CD14-positive monocyte (primary cell): ENCODE measurements around the gene CSRNP3. TPM values are rescaled to one million over a fixed set of nuclear protein-coding genes. Genes with fewer than 3 reads are reported as not detected.

ENCODE experiments used
- DNase-seq, 3 donors: peaks; one replicate each; pipeline ENCODE4 v3.0.0-alpha.2; 2011 to 2022
- H2AFZ ChIP-seq: 2 replicates; pipeline ENCODE4 v1.6.0; 2012; ENCODE audit warnings: mild to moderate bottlenecking, low read depth, low read length, inconsistent platforms; ENCODE audit not compliant: insufficient read depth, poor library complexity, severe bottlenecking
- H3K27ac ChIP-seq, 2 donors: 1 replicate in 1 of 2; 2 replicates in 1 of 2; pipeline ENCODE4 v1.5.1; 2012 to 2013; ENCODE audit warnings: low read length in 2 of 2, control low read depth in 1 of 2, inconsistent platforms in 1 of 2, low read depth in 1 of 2, mild to moderate bottlenecking in 1 of 2
- H3K27me3 ChIP-seq, 2 donors: one replicate each; pipeline versions ENCODE4 v1.6.0 to v1.6.1; 2011 to 2013; ENCODE audit warnings: low read length in 2 of 2; ENCODE audit not compliant: control insufficient read depth in 2 of 2, insufficient read depth in 2 of 2
- H3K36me3 ChIP-seq, 2 donors: replicated peaks in 1 of 2; 1 replicate in 1 of 2; 2 replicates in 1 of 2; pipeline versions ENCODE4 v1.5.1 to v1.6.1; 2012 to 2013; ENCODE audit warnings: low read length in 2 of 2, control low read depth in 1 of 2, inconsistent platforms in 1 of 2, mild to moderate bottlenecking in 1 of 2; ENCODE audit not compliant: insufficient read depth in 2 of 2, control insufficient read depth in 1 of 2
- H3K4me1 ChIP-seq, 2 donors: 1 replicate in 1 of 2; 2 replicates in 1 of 2; pipeline versions ENCODE4 v1.5.1 to v1.6.1; 2012 to 2013; ENCODE audit warnings: low read length in 2 of 2, control low read depth in 1 of 2, inconsistent platforms in 1 of 2, mild to moderate bottlenecking in 1 of 2, moderate library complexity in 1 of 2; ENCODE audit not compliant: insufficient read depth in 2 of 2, control insufficient read depth in 1 of 2
- H3K4me2 ChIP-seq: replicated peaks from 2 replicates; pipeline ENCODE3; 2012; ENCODE audit warnings: low read length, moderate library complexity, mild to moderate bottlenecking; ENCODE audit not compliant: poor library complexity, severe bottlenecking; ENCODE audit errors: extremely low read depth
- H3K4me3 ChIP-seq, 3 experiments: fragments of 200-600 bp in 1 of 3; sonication (generic) in 1 of 3; replicated peaks in 1 of 3; 1 replicate in 2 of 3; 2 replicates in 1 of 3; pipeline ENCODE4 v1.5.1; 2011 to 2013; ENCODE audit warnings: low read length in 3 of 3, mild to moderate bottlenecking in 3 of 3, control low read depth in 2 of 3, low read depth in 2 of 3, inconsistent platforms in 1 of 3, moderate library complexity in 1 of 3
- H3K79me2 ChIP-seq: 2 replicates; pipeline ENCODE4 v1.6.0; 2012; ENCODE audit warnings: mild to moderate bottlenecking, control low read depth, inconsistent platforms, low read length, moderate library complexity; ENCODE audit not compliant: insufficient read depth
- H3K9ac ChIP-seq: 2 replicates; pipeline ENCODE4 v1.6.0; 2017; ENCODE audit warnings: low read length, mild to moderate bottlenecking; ENCODE audit not compliant: insufficient read depth, poor library complexity, severe bottlenecking
- H3K9me3 ChIP-seq, 2 donors: replicated peaks in 1 of 2; 1 replicate in 1 of 2; 2 replicates in 1 of 2; pipeline versions ENCODE4 v1.5.1 to v1.6.1; 2012 to 2013; ENCODE audit warnings: low read length in 2 of 2, control low read depth in 1 of 2; ENCODE audit not compliant: control insufficient read depth in 1 of 2, insufficient read depth in 1 of 2
- H4K20me1 ChIP-seq: 2 replicates; pipeline ENCODE4 v1.6.0; 2012; ENCODE audit warnings: mild to moderate bottlenecking, low read length, control low read depth, moderate library complexity; ENCODE audit not compliant: insufficient read depth
- H3K27ac Mint-ChIP-seq, 7 donors: one replicate each; pipeline ENCODE4 v1.8.0; 2020; ENCODE audit warnings: mild to moderate bottlenecking in 7 of 7, mixed read lengths in 7 of 7, moderate library complexity in 6 of 7, inconsistent platforms in 2 of 7
- H3K27me3 Mint-ChIP-seq, 3 donors: one replicate each; pipeline ENCODE4 v1.8.0; 2021 to 2022; ENCODE audit warnings: low read depth in 3 of 3, mild to moderate bottlenecking in 3 of 3, mixed read lengths in 3 of 3, moderate library complexity in 3 of 3, inconsistent platforms in 1 of 3
- H3K36me3 Mint-ChIP-seq, 2 donors: one replicate each; pipeline ENCODE4 v1.8.0; 2020; ENCODE audit warnings: mixed read lengths in 2 of 2, inconsistent platforms in 1 of 2, mild to moderate bottlenecking in 1 of 2
- H3K4me1 Mint-ChIP-seq: one replicate; pipeline ENCODE4 v1.8.0; 2020; ENCODE audit warnings: mild to moderate bottlenecking, mixed read lengths
- H3K4me3 Mint-ChIP-seq, 2 donors: one replicate each; pipeline ENCODE4 v1.8.0; 2020; ENCODE audit warnings: mild to moderate bottlenecking in 2 of 2, mixed read lengths in 2 of 2, moderate library complexity in 1 of 2
- H3K9me3 Mint-ChIP-seq, 7 donors: one replicate each; pipeline ENCODE4 v1.8.0; 2020 to 2022; ENCODE audit warnings: mixed read lengths in 7 of 7, mild to moderate bottlenecking in 6 of 7, moderate library complexity in 6 of 7, inconsistent platforms in 2 of 7
- WGBS: methylation state at CpG from one replicate; pipeline ENCODE4 v1.1.5; 2013; ENCODE audit warnings: missing lambda C conversion rate; ENCODE audit not compliant: insufficient coverage; 5-methylcytosine and 5-hydroxymethylcytosine counted together
- intact Hi-C, 2 donors: fragments of 100-400 bp; cut with micrococcal nuclease; formaldehyde crosslinking; loops; one replicate each; pipeline versions ENCODE4 v1.15.0 to v1.15.1; 2023
- polyA plus RNA-seq, 3 donors: library from polyadenylated mRNA; depleted of rRNA in 1 of 3; unstranded in 2 of 3; stranded (reverse) in 1 of 3; fragments of 300-500 nt in 2 of 3; fragments of >200 nt in 1 of 3; fragmentation: Illumina TruSeq in 2 of 3; gene quantifications; 1 replicate in 2 of 3; 2 replicates in 1 of 3; pipeline ENCODE4 v1.2.3, GENCODE V29; 2012 to 2021
- TF ChIP-seq, protein P1 (sequence below): fragments of 200-600 bp; IDR thresholded peaks from one replicate; pipeline ENCODE4 v1.8.0; 2022; ENCODE audit warnings: antibody characterized with exemption, mild to moderate bottlenecking

The CSRNP3 gene
- polyA plus RNA-seq, 3 donors: not detected

DNA sequence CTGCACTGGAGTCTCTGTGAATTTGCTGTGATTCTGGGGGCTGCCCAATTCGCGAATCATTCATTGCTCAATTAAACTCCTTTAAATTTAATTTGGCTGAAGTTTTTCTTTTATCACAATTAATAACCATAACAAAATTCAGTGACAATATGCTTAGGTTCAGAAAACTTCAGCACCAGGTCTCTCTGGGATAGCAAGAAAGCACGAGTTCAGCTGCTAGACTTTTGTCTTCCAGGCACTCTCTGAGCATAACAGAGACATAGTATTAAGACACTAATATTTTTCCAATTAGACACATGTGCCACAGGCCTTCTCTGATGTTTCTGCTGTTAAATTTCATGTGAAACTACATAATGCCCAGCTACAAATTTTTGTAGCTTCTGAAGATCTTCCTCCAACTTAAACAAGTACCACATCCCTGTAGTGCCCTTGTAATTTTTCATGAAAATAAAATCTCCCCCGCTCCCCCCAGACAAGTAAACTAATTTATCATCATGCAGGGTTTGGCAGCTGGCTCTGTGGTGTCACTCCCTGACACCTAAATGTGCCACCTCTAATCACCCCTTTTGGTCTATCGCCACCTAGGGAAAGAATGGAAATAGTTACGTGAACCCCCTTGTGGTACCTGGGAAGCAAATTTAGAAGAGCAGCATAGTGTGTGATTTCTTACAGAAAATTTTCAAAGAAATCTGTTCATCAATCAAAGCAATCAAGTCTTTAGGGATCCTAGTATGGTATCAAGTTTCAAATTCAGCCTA lies 94.1 kb downstream of the CSRNP3 start:
- peaks cover 0 to 2% (median 0%) of the 10 kb centered on the region in 3 donors for H3K27me3 Mint-ChIP-seq

DNA sequence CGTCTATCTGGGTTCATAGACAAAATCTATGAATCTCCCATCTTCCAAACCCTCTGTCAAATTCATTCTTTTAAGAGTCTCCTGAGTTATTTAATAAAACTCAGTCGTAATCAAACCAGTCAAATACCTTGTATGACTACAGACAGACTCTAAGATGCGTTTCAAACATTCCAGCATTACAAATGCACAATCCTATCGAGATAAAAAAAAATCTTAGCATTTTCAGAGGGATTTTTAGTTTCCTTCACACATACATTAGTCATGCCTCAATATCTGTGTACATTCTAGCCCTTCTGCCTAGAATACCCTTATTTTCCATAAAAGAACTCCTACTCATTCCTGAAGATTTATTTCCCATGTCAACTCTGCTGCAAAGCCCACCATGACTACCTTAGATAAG lies 96.5 kb downstream of the CSRNP3 start:
- H3K4me2 ChIP-seq: no peak overlapping the region
- no peak overlapping the region for H3K27ac ChIP-seq
- Mint-ChIP-seq H3K36me3 (no peaks in the 10 kb centered on the region), H3K4me1 (no peaks in the 10 kb centered on the region), H3K4me3 (no peak overlapping the region), H3K27me3 (peaks cover 0 to 2% (median 0%) of the 10 kb centered on the region in 3 donors), H3K27ac (no peak overlapping the region), H3K9me3 (no peaks in the 10 kb centered on the region)
- no peaks in the 10 kb centered on the region for H3K27me3 ChIP-seq
- H3K36me3 ChIP-seq: no peaks in the 10 kb centered on the region
- no peaks in the 10 kb centered on the region for H4K20me1 ChIP-seq
- no peak for DNase-seq
- no peaks in the 10 kb centered on the region for H3K79me2 ChIP-seq
- H2AFZ ChIP-seq: no peak overlapping the region
- no peaks in the 10 kb centered on the region for H3K9me3 ChIP-seq
- H3K4me3 ChIP-seq: no peak overlapping the region
- no peak overlapping the region for H3K9ac ChIP-seq
- no peaks in the 10 kb centered on the region for H3K4me1 ChIP-seq
- TF ChIP-seq, protein P1, sequence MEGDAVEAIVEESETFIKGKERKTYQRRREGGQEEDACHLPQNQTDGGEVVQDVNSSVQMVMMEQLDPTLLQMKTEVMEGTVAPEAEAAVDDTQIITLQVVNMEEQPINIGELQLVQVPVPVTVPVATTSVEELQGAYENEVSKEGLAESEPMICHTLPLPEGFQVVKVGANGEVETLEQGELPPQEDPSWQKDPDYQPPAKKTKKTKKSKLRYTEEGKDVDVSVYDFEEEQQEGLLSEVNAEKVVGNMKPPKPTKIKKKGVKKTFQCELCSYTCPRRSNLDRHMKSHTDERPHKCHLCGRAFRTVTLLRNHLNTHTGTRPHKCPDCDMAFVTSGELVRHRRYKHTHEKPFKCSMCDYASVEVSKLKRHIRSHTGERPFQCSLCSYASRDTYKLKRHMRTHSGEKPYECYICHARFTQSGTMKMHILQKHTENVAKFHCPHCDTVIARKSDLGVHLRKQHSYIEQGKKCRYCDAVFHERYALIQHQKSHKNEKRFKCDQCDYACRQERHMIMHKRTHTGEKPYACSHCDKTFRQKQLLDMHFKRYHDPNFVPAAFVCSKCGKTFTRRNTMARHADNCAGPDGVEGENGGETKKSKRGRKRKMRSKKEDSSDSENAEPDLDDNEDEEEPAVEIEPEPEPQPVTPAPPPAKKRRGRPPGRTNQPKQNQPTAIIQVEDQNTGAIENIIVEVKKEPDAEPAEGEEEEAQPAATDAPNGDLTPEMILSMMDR: no peak
- intact Hi-C loops: no loop called here
- 76% methylated on average over 2 of the region's 4 CpGs for WGBS

More for the DNA sequence above, 94.1 kb downstream of the CSRNP3 start:
- DNase-seq: no peak
- intact Hi-C loops: no loop called here
- no peaks in the 10 kb centered on the region for H3K9me3 Mint-ChIP-seq
- Histone ChIP-seq H3K4me1 (no peaks in the 10 kb centered on the region), H3K4me2 (no peak overlapping the region), H2AFZ (no peak overlapping the region), H3K79me2 (no peaks in the 10 kb centered on the region), H3K27ac (no peak overlapping the region), H3K9ac (no peak overlapping the region), H3K4me3 (no peak overlapping the region), H3K9me3 (no peaks in the 10 kb centered on the region), H3K36me3 (no peaks in the 10 kb centered on the region), H3K27me3 (no peaks in the 10 kb centered on the region), H4K20me1 (no peaks in the 10 kb centered on the region)
- H3K36me3 Mint-ChIP-seq: no peaks in the 10 kb centered on the region
- H3K4me3 Mint-ChIP-seq: no peak overlapping the region
- 88% methylated on average over 1 of the region's 6 CpGs for WGBS
- H3K4me1 Mint-ChIP-seq: no peaks in the 10 kb centered on the region
- TF ChIP-seq, protein P1: no peak
- no peak overlapping the region for H3K27ac Mint-ChIP-seq
